ENCODE data around the gene METTL22.

DNA sequence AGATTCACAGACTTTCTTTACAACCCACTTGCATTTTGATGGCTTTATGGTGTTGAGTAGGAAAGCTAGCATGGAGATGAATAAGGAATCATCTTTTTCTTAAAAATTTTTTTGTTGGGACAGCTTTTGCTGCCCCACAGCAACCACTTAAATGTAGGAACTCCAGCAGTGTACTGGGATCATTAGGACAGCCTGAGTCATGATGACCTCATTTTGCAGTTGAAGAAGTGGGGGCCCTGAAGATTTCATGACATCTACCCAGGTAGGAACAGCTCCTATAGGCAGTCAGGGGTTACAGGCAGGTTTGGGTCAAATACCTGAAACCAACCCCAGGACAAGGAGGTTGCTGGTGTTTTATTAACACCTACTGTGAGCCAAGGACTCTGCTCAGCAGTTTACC lies 2.1 kb downstream of the METTL22 start:
- TF ChIP-seq, protein P1, sequence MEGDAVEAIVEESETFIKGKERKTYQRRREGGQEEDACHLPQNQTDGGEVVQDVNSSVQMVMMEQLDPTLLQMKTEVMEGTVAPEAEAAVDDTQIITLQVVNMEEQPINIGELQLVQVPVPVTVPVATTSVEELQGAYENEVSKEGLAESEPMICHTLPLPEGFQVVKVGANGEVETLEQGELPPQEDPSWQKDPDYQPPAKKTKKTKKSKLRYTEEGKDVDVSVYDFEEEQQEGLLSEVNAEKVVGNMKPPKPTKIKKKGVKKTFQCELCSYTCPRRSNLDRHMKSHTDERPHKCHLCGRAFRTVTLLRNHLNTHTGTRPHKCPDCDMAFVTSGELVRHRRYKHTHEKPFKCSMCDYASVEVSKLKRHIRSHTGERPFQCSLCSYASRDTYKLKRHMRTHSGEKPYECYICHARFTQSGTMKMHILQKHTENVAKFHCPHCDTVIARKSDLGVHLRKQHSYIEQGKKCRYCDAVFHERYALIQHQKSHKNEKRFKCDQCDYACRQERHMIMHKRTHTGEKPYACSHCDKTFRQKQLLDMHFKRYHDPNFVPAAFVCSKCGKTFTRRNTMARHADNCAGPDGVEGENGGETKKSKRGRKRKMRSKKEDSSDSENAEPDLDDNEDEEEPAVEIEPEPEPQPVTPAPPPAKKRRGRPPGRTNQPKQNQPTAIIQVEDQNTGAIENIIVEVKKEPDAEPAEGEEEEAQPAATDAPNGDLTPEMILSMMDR (IDR thresholded peaks at IDR 0.05; ENCODE audit: poor library complexity, severe bottlenecking) = no peak
- no peak for TF ChIP-seq EZH2 (IDR thresholded peaks at IDR 0.05; ENCODE audit: borderline replicate concordance, insufficient read depth, low read length, poor library complexity, severe bottlenecking)
- no peak for TF ChIP-seq TAF1 (IDR thresholded peaks at IDR 0.05; ENCODE audit: low read depth)
- TF ChIP-seq, protein P2, sequence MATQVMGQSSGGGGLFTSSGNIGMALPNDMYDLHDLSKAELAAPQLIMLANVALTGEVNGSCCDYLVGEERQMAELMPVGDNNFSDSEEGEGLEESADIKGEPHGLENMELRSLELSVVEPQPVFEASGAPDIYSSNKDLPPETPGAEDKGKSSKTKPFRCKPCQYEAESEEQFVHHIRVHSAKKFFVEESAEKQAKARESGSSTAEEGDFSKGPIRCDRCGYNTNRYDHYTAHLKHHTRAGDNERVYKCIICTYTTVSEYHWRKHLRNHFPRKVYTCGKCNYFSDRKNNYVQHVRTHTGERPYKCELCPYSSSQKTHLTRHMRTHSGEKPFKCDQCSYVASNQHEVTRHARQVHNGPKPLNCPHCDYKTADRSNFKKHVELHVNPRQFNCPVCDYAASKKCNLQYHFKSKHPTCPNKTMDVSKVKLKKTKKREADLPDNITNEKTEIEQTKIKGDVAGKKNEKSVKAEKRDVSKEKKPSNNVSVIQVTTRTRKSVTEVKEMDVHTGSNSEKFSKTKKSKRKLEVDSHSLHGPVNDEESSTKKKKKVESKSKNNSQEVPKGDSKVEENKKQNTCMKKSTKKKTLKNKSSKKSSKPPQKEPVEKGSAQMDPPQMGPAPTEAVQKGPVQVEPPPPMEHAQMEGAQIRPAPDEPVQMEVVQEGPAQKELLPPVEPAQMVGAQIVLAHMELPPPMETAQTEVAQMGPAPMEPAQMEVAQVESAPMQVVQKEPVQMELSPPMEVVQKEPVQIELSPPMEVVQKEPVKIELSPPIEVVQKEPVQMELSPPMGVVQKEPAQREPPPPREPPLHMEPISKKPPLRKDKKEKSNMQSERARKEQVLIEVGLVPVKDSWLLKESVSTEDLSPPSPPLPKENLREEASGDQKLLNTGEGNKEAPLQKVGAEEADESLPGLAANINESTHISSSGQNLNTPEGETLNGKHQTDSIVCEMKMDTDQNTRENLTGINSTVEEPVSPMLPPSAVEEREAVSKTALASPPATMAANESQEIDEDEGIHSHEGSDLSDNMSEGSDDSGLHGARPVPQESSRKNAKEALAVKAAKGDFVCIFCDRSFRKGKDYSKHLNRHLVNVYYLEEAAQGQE (IDR thresholded peaks at IDR 0.05; ENCODE audit: borderline replicate concordance) = no peak
- TF ChIP-seq RAD21 (conservative IDR thresholded peaks at IDR 0.05) = no peak
